Fibroblast of the aortic adventitia (primary cell): ENCODE measurements around the gene CHST2. TPM values are rescaled to one million over a fixed set of nuclear protein-coding genes. Genes with fewer than 3 reads are reported as not detected.

Experiments used
- DNase-seq: peaks from one replicate; pipeline ENCODE4 v3.0.0-alpha.2; 2010; ENCODE audit warnings: low read depth
- H3K4me3 ChIP-seq: 2 replicates; pipeline ENCODE4 v1.5.1; 2011; ENCODE audit warnings: low read depth, mild to moderate bottlenecking, control low read depth, low read length, moderate library complexity
- total RNA-seq: library from RNA; depleted of rRNA; stranded (reverse); fragments of >200 nt; gene quantifications from 2 replicates; pipeline ENCODE4 v1.2.3, GENCODE V29; 2012; ENCODE audit warnings: low replicate concordance
- TF ChIP-seq, protein P1 (sequence below): IDR thresholded peaks from 2 replicates; pipeline ENCODE4 v1.5.1; 2011; ENCODE audit warnings: mild to moderate bottlenecking, low read length, control low read depth, inconsistent platforms; ENCODE audit not compliant: insufficient read depth

The CHST2 gene
- total RNA-seq, 1 donor: 5.0 TPM

DNA sequence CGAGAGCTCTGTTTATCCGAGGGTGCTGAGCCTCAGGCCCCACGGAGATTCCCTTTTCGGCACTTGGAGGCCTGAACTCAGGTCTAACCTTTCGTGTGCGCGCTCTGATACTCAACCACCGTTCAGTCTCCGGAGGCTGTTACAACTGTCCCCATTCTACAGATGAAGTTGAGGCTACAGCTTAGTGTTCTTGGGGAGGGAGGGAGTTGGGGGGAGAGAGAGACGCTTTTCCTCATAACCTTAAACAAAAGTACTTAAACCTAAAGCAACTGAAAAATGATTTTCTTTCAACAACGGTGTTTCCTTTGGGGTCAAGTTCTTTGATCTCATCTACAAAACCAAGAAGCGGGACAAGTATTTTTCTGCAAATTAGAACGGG lies 952 bp upstream of the CHST2 start:
- DNase-seq: no peak
- H3K4me3 ChIP-seq: peak overlapping the region; percentile 91
- TF ChIP-seq, protein P1, sequence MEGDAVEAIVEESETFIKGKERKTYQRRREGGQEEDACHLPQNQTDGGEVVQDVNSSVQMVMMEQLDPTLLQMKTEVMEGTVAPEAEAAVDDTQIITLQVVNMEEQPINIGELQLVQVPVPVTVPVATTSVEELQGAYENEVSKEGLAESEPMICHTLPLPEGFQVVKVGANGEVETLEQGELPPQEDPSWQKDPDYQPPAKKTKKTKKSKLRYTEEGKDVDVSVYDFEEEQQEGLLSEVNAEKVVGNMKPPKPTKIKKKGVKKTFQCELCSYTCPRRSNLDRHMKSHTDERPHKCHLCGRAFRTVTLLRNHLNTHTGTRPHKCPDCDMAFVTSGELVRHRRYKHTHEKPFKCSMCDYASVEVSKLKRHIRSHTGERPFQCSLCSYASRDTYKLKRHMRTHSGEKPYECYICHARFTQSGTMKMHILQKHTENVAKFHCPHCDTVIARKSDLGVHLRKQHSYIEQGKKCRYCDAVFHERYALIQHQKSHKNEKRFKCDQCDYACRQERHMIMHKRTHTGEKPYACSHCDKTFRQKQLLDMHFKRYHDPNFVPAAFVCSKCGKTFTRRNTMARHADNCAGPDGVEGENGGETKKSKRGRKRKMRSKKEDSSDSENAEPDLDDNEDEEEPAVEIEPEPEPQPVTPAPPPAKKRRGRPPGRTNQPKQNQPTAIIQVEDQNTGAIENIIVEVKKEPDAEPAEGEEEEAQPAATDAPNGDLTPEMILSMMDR: no peak

DNA sequence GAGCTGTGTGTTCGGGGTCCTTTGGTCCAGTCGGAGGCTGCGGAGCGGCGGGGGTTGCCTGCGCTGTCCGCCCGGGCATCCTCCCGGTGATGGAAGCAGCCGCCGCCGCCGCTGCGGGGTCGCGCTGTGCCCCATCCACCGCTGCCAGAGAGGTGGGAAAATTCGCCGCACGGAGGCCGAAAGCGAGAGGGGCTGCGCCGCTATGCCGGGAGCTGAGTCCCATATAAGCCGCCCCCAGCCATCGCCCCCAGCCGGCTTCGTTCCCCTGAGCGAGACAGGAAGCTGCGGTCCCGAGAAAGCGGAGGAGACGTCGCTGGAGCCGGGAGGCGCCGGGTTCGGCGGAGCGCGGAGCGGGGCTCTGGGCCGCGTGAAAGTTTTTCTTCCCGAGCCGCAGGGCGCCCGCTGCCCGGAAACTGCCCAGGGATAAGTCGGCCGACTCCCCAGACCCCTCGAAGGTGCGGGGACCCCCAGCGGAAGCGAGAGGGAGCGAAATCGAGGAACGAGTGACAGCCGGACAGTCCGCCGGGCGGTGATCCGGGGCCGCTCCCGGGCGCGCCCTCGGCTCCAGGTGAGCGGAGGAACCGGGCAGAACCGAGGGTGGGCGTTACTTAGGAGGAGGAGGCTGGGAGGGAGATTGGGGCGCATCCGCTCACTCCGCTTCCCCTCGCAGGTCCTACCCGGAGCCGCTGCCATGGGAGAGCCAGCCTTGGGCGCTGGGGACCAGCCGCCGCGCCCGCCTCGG lies 574 bp downstream of the CHST2 start:
- TF ChIP-seq, protein P1: no peak
- DNase-seq: peak; percentile 21
- peak overlapping the region; percentile 91 for H3K4me3 ChIP-seq

DNA sequence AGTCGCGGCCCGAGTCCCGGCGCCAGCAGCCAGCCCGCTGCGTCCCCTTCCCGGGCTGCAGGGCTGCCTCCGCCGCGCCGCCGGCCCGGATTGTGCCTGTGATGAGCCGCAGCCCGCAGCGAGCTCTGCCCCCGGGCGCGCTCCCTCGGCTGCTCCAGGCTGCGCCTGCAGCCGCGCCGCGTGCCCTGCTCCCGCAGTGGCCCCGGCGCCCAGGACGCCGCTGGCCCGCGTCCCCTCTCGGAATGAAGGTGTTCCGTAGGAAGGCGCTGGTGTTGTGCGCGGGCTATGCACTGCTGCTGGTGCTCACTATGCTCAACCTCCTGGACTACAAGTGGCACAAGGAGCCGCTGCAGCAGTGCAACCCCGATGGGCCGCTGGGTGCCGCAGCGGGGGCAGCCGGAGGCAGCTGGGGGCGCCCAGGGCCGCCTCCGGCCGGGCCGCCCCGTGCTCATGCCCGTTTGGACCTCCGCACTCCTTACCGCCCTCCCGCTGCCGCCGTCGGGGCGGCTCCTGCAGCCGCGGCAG lies 1.2 kb downstream of the CHST2 start:
- TF ChIP-seq, protein P1: peak; percentile 33
- peak; percentile 32 for DNase-seq
- peak overlapping the region; percentile 91 for H3K4me3 ChIP-seq

DNA sequence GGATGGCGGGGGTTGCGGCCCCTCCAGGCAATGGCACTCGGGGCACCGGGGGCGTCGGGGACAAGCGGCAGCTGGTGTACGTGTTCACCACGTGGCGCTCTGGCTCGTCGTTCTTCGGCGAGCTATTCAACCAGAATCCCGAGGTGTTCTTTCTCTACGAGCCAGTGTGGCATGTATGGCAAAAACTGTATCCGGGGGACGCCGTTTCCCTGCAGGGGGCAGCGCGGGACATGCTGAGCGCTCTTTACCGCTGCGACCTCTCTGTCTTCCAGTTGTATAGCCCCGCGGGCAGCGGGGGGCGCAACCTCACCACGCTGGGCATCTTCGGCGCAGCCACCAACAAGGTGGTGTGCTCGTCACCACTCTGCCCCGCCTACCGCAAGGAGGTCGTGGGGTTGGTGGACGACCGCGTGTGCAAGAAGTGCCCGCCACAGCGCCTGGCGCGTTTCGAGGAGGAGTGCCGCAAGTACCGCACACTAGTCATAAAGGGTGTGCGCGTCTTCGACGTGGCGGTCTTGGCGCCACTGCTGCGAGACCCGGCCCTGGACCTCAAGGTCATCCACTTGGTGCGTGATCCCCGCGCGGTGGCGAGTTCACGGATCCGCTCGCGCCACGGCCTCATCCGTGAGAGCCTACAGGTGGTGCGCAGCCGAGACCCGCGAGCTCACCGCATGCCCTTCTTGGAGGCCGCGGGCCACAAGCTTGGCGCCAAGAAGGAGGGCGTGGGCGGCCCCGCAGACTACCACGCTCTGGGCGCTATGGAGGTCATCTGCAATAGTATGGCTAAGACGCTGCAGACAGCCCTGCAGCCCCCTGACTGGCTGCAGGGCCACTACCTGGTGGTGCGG lies 1.9 kb downstream of the CHST2 start:
- H3K4me3 ChIP-seq: peak overlapping the region; percentile 91
- TF ChIP-seq, protein P1: peak; percentile 52
- peak; percentile 52 for DNase-seq

DNA sequence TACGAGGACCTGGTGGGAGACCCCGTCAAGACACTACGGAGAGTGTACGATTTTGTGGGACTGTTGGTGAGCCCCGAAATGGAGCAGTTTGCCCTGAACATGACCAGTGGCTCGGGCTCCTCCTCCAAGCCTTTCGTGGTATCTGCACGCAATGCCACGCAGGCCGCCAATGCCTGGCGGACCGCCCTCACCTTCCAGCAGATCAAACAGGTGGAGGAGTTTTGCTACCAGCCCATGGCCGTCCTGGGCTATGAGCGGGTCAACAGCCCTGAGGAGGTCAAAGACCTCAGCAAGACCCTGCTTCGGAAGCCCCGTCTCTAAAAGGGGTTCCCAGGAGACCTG lies 2.5 kb downstream of the CHST2 start:
- no peak for DNase-seq
- TF ChIP-seq, protein P1: no peak
- H3K4me3 ChIP-seq: no peak overlapping the region

DNA sequence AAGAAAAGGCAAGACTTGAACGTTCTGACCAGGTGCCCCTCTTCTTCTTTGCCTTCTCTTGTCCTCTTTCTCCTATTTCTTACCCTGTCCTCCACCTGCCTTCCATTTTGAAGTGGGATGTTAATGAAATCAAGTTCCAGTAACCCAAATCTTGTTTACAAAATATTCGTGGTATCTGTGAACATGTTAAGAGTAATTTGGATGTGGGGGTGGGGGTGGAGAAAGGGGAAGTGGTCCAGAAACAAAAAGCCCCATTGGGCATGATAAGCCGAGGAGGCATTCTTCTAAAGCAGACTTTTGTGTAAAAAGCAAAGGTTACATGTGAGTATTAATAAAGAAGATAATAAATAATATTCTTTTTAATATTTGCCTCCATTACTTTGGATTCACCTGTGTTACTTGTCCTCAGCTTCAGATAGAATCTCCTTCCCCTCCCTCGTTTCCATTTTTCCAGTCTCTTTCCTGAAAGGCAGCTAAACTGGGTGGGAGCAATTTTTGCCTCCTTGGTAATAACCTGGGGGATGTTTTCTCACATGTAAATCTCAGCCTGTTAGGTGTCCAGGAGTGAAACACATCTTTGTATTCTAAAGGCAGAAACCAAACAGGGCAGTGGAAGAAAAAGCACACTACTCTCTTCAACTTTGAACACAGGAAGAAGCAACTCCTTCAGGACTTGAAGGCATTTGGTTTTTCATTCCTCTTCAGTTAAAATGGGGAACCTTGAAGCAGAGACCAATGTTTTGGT lies 3.2 kb downstream of the CHST2 start:
- H3K4me3 ChIP-seq: no peak overlapping the region
- DNase-seq: no peak
- TF ChIP-seq, protein P1: no peak
